Natural killer cell (primary cell): ENCODE data around the gene PTPRN2. TPM values are rescaled to one million over a fixed set of nuclear protein-coding genes. Genes with fewer than 3 reads are reported as not detected.

Source experiments
- ATAC-seq, 3 donors: fragments of 150-1000 bp in 2 of 3; fragments of 200-7000 bp in 1 of 3; cut with Tn5 transposase; 1 replicate in 1 of 3; 2 replicates in 2 of 3; pipeline ENCODE4 v1.10.0; 2021; ENCODE audit warnings: mild to moderate bottlenecking in 2 of 3, moderate library complexity in 2 of 3
- DNase-seq, 2 donors: peaks; one replicate each; pipeline versions ENCODE4 v3.0.0 to v3.0.0-alpha.2; 2013 to 2021; ENCODE audit warnings: mixed read lengths in 1 of 2
- H3K27ac ChIP-seq: one replicate; pipeline ENCODE4 v1.5.1; 2013; ENCODE audit warnings: mild to moderate bottlenecking, low read length
- H3K27me3 ChIP-seq: one replicate; pipeline ENCODE4 v1.6.1; 2013; ENCODE audit warnings: low read length; ENCODE audit not compliant: control insufficient read depth, insufficient read depth
- H3K36me3 ChIP-seq: one replicate; pipeline ENCODE4 v1.6.1; 2013; ENCODE audit warnings: low read length; ENCODE audit not compliant: control insufficient read depth, insufficient read depth
- H3K4me1 ChIP-seq: one replicate; pipeline ENCODE4 v1.6.1; 2013; ENCODE audit warnings: low read length; ENCODE audit not compliant: control insufficient read depth, insufficient read depth
- H3K4me3 ChIP-seq: one replicate; pipeline ENCODE4 v1.5.1; 2013; ENCODE audit warnings: low read length
- H3K9me3 ChIP-seq: one replicate; pipeline ENCODE4 v1.6.1; 2013; ENCODE audit warnings: low read length; ENCODE audit not compliant: control insufficient read depth, insufficient read depth
- H3K27ac Mint-ChIP-seq, 2 donors: one replicate each; pipeline ENCODE4 v1.8.0; 2022; ENCODE audit warnings: mild to moderate bottlenecking in 2 of 2, mixed read lengths in 2 of 2, moderate library complexity in 1 of 2
- H3K27me3 Mint-ChIP-seq, 2 donors: one replicate each; pipeline ENCODE4 v1.8.0; 2022; ENCODE audit warnings: low read depth in 2 of 2, mixed read lengths in 2 of 2
- H3K36me3 Mint-ChIP-seq: one replicate; pipeline ENCODE4 v1.8.0; 2022; ENCODE audit warnings: mixed read lengths
- H3K4me1 Mint-ChIP-seq, 2 donors: one replicate each; pipeline ENCODE4 v1.8.0; 2022; ENCODE audit warnings: mixed read lengths in 2 of 2
- H3K4me3 Mint-ChIP-seq: one replicate; pipeline ENCODE4 v1.8.0; 2022; ENCODE audit warnings: mild to moderate bottlenecking, moderate library complexity, mixed read lengths
- H3K9me3 Mint-ChIP-seq, 2 donors: one replicate each; pipeline ENCODE4 v1.8.0; 2022; ENCODE audit warnings: mixed read lengths in 2 of 2
- CTCF ChIP-seq: fragments of 200-600 bp; IDR thresholded peaks from one replicate; pipeline ENCODE4 v1.8.0; 2022; ENCODE audit warnings: antibody characterized with exemption
- WGBS: methylation state at CpG from one replicate; pipeline ENCODE4 v1.1.7; 2013; ENCODE audit warnings: missing lambda C conversion rate; ENCODE audit not compliant: insufficient coverage; 5-methylcytosine and 5-hydroxymethylcytosine counted together
- intact Hi-C: fragments of 100-400 bp; cut with micrococcal nuclease; formaldehyde crosslinking; loops from one replicate; pipeline ENCODE4 v1.14.2; 2022
- total RNA-seq, 4 donors: library from RNA; stranded (reverse); fragments of 120-200 nt in 1 of 4; gene quantifications; one replicate each; pipeline versions ENCODE4 v1.2.3 to v1.2.4, GENCODE V29; 2013 to 2022

PTPRN2 gene
- total RNA-seq, 3 donors from 2014 or later (not counting 1 experiment from before 2014, with no cell fraction given) = 1.3 to 2.5 (median 1.9) TPM

- intact Hi-C loops = no loop called here
- no peaks in the 10 kb centered on the region for H3K36me3 Mint-ChIP-seq
- ATAC-seq (no peak), DNase-seq (no peak)
- H3K4me3 ChIP-seq = no peak overlapping the region
- WGBS = 100% methylated on average over 1 of the region's 46 CpGs
- H3K4me3 Mint-ChIP-seq = no peak overlapping the region
- no peaks in the 10 kb centered on the region for H3K4me1 ChIP-seq
- no peak overlapping the region for H3K27ac Mint-ChIP-seq
- H3K4me1 Mint-ChIP-seq = no peaks in the 10 kb centered on the region
- no peaks in the 10 kb centered on the region for H3K27me3 ChIP-seq
- no peak for TF ChIP-seq CTCF
- H3K27me3 Mint-ChIP-seq = no peaks in the 10 kb centered on the region
- H3K9me3 ChIP-seq = no peaks in the 10 kb centered on the region
- no peak overlapping the region for H3K27ac ChIP-seq
- H3K36me3 ChIP-seq = no peaks in the 10 kb centered on the region
- peaks cover 5 to 6% of the 10 kb centered on the region in 2 donors for H3K9me3 Mint-ChIP-seq
Observed at GRCh38 chr7:158395349-158395748, 192.3 kb downstream of the PTPRN2 start.

- no peaks in the 10 kb centered on the region for H3K9me3 ChIP-seq
- WGBS = 29% methylated on average over 20 of the region's 25 CpGs
- no peak overlapping the region for H3K27ac ChIP-seq
- peaks cover 5 to 6% of the 10 kb centered on the region in 2 donors for H3K9me3 Mint-ChIP-seq
- H3K27me3 ChIP-seq = no peaks in the 10 kb centered on the region
- DNase-seq (peak; percentile 33 to 52), ATAC-seq (peak in 1 of 3 donors; percentile 57)
- no peaks in the 10 kb centered on the region for H3K27me3 Mint-ChIP-seq
- no peaks in the 10 kb centered on the region for H3K36me3 Mint-ChIP-seq
- no peaks in the 10 kb centered on the region for H3K4me1 ChIP-seq
- TF ChIP-seq CTCF = peak; percentile 50
- no peaks in the 10 kb centered on the region for H3K4me1 Mint-ChIP-seq
- no peak overlapping the region for H3K27ac Mint-ChIP-seq
- no peak overlapping the region for H3K4me3 Mint-ChIP-seq
- H3K36me3 ChIP-seq = no peaks in the 10 kb centered on the region
- intact Hi-C loops = no loop called here
- H3K4me3 ChIP-seq = no peak overlapping the region
Observed at GRCh38 chr7:158394936-158395335, 192.7 kb downstream of the PTPRN2 start.

GRCh38 chr7:158393926-158394625 lies 193.5 kb downstream of the PTPRN2 start:
- Histone ChIP-seq H3K27me3 (no peaks in the 10 kb centered on the region), H3K36me3 (no peaks in the 10 kb centered on the region), H3K9me3 (no peaks in the 10 kb centered on the region), H3K4me1 (no peaks in the 10 kb centered on the region), H3K27ac (no peak overlapping the region), H3K4me3 (no peak overlapping the region)
- H3K4me3 Mint-ChIP-seq = no peak overlapping the region
- no peaks in the 10 kb centered on the region for H3K4me1 Mint-ChIP-seq
- 79% methylated on average over 16 of the region's 16 CpGs for WGBS
- peaks cover 5 to 6% of the 10 kb centered on the region in 2 donors for H3K9me3 Mint-ChIP-seq
- H3K27ac Mint-ChIP-seq = no peak overlapping the region
- no peaks in the 10 kb centered on the region for H3K27me3 Mint-ChIP-seq
- TF ChIP-seq CTCF = no peak
- DNase-seq = no peak
- ATAC-seq = no peak
- H3K36me3 Mint-ChIP-seq = no peaks in the 10 kb centered on the region
- intact Hi-C loops = no loop called here

- H3K27ac ChIP-seq = no peak overlapping the region
- no peak for DNase-seq
- WGBS = 81% methylated on average over 11 of the region's 11 CpGs
- H3K9me3 Mint-ChIP-seq = no peaks in the 10 kb centered on the region
- no peaks in the 10 kb centered on the region for H3K9me3 ChIP-seq
- no peak overlapping the region for H3K27ac Mint-ChIP-seq
- no peaks in the 10 kb centered on the region for H3K27me3 ChIP-seq
- H3K4me3 ChIP-seq = no peak overlapping the region
- no peak overlapping the region for H3K4me3 Mint-ChIP-seq
- intact Hi-C loops = no loop called here
- no peak for TF ChIP-seq CTCF
- no peak for ATAC-seq
- no peaks in the 10 kb centered on the region for H3K4me1 Mint-ChIP-seq
- no peaks in the 10 kb centered on the region for H3K36me3 Mint-ChIP-seq
- H3K27me3 Mint-ChIP-seq = no peaks in the 10 kb centered on the region
- H3K36me3 ChIP-seq = no peaks in the 10 kb centered on the region
- no peaks in the 10 kb centered on the region for H3K4me1 ChIP-seq
Observed at GRCh38 chr7:158392251-158392650, 195.4 kb downstream of the PTPRN2 start.
